Epithelial cell of proximal tubule (primary cell): Measurements from ENCODE around the gene ANKRD13D. TPM values are rescaled to one million over a fixed set of nuclear protein-coding genes. Genes with fewer than 3 reads are reported as not detected.

Source experiments
- DNase-seq: peaks from one replicate; pipeline ENCODE4 v3.0.0-alpha.2; 2011; ENCODE audit warnings: low read depth
- H3K4me3 ChIP-seq: 2 replicates; pipeline ENCODE4 v1.5.1; 2011; ENCODE audit warnings: low read depth, mild to moderate bottlenecking, low read length
- total RNA-seq: library from RNA; depleted of rRNA; stranded (reverse); fragments of >200 nt; gene quantifications from 2 replicates; pipeline ENCODE4 v1.2.3, GENCODE V29; 2015
- TF ChIP-seq, protein P1 (sequence below): conservative IDR thresholded peaks from 2 replicates; pipeline ENCODE4 v1.5.1; 2012; ENCODE audit warnings: low read depth, mild to moderate bottlenecking, low read length

The ANKRD13D gene
- total RNA-seq, 1 donor from 2014 or later = 32.3 TPM

DNA sequence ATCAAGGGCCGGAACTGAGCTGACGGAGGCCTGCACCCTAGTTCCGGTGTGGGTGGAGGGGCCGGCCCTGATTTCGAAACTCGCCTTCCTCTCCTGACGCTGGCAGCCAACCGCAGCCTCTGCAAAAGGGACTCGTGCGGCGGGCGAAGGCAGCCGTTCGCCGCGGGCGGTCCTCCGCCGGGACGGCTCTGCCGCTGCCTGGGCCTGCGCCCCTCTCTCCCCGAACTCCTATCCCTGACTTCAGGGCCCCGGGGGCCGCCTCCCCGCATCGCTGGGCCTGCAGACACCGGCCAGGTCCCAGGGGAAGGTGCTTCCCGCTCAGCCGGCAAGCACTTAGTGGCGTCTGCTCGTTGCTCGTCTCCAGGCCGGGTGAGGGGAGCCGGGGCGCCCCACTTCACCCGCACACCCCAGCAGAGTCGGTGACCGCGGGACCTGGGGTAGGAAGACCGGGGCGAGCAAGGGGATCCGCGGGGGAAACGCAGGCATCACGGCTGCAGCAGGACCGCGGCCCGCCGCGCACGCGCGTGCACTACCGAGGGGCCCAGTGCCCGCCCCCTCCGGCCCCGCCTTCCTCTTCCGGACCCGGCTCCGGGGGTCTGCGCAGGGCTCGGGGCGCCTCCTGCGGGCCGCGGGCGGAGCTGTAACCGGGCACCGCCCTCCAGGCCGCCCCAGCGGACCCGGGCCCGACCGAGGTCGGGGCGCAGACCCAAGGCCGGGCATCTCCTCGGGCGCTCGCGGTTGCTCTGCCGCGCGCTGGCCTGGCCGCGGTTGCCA is 464 bp upstream of the ANKRD13D start:
- H3K4me3 ChIP-seq = peak overlapping the region; percentile 66
- DNase-seq = peak; percentile 30
- TF ChIP-seq, protein P1, sequence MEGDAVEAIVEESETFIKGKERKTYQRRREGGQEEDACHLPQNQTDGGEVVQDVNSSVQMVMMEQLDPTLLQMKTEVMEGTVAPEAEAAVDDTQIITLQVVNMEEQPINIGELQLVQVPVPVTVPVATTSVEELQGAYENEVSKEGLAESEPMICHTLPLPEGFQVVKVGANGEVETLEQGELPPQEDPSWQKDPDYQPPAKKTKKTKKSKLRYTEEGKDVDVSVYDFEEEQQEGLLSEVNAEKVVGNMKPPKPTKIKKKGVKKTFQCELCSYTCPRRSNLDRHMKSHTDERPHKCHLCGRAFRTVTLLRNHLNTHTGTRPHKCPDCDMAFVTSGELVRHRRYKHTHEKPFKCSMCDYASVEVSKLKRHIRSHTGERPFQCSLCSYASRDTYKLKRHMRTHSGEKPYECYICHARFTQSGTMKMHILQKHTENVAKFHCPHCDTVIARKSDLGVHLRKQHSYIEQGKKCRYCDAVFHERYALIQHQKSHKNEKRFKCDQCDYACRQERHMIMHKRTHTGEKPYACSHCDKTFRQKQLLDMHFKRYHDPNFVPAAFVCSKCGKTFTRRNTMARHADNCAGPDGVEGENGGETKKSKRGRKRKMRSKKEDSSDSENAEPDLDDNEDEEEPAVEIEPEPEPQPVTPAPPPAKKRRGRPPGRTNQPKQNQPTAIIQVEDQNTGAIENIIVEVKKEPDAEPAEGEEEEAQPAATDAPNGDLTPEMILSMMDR = peak; percentile 24

DNA sequence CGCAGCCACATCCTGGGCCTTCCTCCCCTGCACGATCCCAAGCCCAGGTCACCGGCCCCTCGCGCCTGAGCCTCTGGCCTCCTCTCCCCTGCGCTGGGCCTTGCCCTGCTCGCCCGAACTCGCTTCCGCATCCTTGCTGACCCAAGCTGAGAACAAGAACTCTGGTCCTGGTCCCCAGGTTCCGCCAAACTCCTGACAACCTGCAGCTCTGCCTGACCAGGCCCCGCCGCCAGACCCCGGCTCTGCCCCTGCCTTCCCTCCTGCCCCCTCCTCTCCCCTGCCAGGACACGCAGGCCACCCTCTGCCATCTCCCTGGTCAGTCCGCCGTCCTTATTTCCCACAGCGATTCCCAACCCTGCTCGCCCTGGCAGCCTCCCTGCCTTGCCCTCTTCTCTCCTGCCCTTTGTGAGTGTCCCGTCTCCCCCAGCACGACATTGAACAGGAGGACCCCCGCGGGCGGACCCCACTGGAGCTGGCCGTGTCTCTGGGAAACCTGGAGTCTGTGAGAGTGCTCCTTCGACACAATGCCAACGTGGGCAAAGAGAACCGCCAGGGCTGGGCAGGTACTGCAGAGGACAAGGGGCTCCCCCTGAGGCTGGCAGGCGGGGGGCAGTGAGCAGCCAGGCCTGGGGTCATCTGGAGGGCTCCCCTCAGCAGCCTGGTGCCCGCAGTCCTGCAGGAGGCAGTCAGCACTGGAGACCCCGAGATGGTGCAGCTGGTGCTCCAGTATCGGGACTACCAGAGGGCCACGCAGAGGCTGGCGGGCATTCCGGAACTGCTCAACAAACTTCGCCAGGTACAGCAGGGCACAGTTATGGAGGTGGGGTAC is 762 bp downstream of the ANKRD13D start:
- TF ChIP-seq, protein P1 = no peak
- peak overlapping the region; percentile 66 for H3K4me3 ChIP-seq
- DNase-seq = no peak

DNA sequence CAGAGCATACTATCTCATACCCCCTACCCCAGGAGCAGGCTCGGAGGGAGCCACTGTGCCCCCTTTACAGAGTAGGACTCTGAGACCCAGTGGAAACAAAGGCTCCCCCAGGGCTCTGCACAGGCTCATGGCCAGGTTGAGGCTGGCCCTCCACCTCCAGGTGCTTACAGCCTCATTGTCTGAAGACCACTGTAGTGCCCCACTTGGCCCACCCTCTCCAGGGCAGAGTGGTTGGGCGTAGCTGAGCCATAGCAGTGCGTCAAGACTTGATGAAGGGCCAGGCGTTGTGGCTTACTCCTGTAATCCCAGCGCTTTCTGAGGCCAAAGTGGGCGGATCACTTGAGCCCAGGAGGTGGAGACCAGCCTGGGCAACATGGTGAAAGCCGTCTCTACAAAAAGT is 1.7 kb downstream of the ANKRD13D start:
- TF ChIP-seq, protein P1 = no peak
- no peak for DNase-seq
- H3K4me3 ChIP-seq = no peak overlapping the region

DNA sequence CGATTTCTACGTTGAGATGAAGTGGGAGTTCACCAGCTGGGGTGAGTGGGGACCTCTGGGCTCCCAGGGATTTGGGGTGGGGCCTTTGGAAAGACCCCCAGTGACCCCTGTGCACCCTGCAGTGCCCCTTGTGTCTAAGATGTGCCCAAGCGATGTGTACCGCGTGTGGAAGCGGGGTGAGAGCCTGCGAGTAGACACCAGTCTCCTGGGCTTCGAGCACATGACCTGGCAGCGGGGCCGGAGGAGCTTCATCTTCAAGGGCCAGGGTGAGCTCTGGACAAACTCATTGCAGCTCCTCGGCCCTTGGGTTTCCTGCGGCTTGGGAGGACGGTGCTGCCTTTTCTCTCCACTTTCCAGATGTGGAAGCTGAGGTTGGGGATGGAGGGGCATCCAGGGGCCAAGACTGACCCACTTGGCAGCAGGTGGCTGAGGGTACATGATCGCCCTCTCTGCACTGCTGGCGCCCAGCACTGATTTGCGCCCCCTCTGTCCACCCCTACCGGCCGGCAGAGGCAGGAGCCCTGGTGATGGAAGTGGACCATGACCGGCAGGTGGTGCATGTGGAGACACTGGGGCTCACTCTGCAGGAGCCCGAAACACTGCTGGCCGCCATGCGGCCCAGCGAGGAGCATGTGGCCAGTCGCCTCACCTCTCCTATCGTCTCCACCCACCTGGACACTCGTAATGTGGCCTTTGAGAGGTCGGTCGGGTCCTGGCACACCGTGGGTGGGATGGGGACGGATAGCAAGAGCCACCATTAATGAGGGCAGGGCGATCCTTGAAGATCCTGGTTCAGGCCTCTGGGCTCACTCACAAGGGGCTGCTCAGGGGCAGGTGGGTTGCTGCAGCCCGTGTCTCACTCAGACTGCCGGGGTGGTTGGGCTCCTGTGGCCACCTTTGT is 2.6 kb downstream of the ANKRD13D start:
- TF ChIP-seq, protein P1 = no peak
- no peak for DNase-seq
- H3K4me3 ChIP-seq = no peak overlapping the region

DNA sequence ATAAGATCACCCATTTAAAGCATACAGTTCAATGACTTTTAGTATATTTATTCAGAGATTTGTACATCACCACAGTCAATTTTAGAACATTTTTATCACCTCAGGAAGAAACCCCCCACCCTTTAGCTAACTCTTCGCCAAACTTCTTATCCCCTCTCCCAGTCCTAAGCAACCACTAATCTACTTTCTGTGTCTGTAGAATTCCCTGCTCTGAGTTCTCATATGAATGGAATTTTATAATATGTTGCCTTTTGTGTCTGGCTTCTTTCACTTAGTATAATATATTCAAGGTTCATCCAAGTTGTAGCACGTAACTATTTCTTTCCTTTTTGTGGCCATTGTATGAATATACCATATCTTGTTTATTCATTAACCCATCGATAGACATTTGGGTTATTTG is 3.6 kb downstream of the ANKRD13D start:
- H3K4me3 ChIP-seq = no peak overlapping the region
- TF ChIP-seq, protein P1 = no peak
- no peak for DNase-seq

DNA sequence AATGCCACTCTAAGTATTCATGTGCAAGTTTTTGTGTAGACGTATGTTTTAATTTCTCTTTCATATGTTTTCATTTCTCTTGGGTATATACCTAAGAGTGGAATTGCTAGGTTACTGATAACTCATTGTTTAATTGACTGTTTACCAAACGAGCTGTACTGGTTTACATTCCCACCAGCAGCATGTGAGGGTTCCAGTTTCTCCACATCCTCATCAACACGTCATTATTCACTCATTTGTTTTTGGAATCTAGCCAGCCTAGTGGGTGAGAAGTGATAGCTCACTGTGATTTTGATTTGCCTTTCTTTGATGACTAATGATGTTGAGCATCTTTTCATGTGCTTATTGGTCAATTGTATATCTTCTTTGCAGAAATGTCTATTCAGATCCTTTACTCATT is 4.0 kb downstream of the ANKRD13D start:
- no peak overlapping the region for H3K4me3 ChIP-seq
- TF ChIP-seq, protein P1 = no peak
- DNase-seq = no peak
